ENCODE results near the gene CPEB1. TPM values are rescaled to one million over a fixed set of nuclear protein-coding genes. Genes with fewer than 3 reads are reported as not detected.

Gene CPEB1
- total and polyA plus RNA-seq, 8 donors, result 0.42 to 2.9 (median 1.1) TPM

DNA sequence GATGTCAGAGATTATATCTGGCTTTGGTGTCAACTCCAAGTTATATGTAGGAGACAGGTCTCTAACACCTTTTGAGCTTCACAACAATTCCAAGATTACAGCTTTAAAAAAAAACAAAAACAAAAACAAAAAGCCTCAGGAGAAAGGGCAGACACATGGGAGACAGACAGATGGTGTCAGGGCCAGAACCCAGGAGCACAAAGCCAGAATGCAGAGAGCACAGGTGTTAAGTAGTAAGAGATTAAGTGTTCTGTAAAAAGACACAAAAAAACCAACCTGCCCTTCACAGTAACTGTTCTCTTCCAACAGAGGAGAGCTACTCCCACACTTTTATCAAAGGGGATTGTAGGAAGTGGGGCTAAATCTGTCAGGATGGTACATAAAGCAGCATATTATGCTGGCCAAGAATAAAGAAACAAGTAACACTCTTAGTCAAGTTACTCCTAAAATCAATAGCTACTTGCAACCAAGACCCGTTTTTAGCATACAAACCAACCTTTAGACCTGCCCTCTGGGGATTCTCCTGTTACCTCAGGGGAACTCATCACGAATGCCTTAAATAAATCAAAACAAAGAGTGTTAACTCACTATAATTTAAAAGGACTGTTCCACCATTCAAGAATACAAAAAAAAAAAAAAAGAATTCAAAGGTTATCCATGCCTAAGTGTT lies 5.9 kb downstream of the CPEB1 start:
- TF ChIP-seq, protein P1, sequence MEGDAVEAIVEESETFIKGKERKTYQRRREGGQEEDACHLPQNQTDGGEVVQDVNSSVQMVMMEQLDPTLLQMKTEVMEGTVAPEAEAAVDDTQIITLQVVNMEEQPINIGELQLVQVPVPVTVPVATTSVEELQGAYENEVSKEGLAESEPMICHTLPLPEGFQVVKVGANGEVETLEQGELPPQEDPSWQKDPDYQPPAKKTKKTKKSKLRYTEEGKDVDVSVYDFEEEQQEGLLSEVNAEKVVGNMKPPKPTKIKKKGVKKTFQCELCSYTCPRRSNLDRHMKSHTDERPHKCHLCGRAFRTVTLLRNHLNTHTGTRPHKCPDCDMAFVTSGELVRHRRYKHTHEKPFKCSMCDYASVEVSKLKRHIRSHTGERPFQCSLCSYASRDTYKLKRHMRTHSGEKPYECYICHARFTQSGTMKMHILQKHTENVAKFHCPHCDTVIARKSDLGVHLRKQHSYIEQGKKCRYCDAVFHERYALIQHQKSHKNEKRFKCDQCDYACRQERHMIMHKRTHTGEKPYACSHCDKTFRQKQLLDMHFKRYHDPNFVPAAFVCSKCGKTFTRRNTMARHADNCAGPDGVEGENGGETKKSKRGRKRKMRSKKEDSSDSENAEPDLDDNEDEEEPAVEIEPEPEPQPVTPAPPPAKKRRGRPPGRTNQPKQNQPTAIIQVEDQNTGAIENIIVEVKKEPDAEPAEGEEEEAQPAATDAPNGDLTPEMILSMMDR (IDR thresholded peaks at IDR 0.05), result no peak
- no peaks in the 10 kb centered on the region for H3K9me3 ChIP-seq
- H3K27ac ChIP-seq, result no peak overlapping the region
- no peaks in the 10 kb centered on the region for H3K27me3 ChIP-seq
- DNase-seq (peak in 2 of 6 donors; percentile 16 to 30), ATAC-seq (peak; percentile 50 to 87 (median 70)), FAIRE-seq (no peak)
- peaks cover 0 to 4% (median under 1%) of the 10 kb centered on the region in 3 donors for H3K4me1 ChIP-seq
- no peaks in the 10 kb centered on the region for H3K36me3 ChIP-seq
- 13% methylated on average over 2 of the region's 2 CpGs for WGBS, 2 donors
- intact Hi-C loops (cut with DNase I), result no loop called here
- no peak overlapping the region for H3K4me3 ChIP-seq

DNA sequence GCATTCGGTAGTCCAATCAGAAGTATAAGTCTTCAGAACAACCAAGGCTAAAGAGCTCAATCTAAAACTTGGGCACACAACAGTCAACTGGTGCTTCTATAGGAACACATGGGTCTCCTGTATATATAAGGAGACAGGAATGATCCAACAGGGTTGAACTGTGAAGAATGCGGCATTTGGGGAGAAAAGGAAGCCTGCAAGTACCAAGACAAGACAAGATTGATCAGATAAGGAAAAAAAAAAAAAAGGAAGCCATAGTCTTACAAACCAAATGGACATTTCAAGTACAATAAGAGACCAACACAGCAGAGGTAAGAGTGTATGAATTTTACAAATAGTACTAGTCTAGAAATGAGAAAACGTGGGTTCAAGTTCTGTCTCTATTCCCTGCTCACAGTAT lies 6.5 kb downstream of the CPEB1 start:
- FAIRE-seq, result no peak
- Histone ChIP-seq H3K4me3 (no peak overlapping the region), H3K9me3 (no peaks in the 10 kb centered on the region), H3K27ac (no peak overlapping the region), H3K4me1 (peaks cover 0 to 4% (median 0%) of the 10 kb centered on the region in 3 donors), H3K27me3 (no peaks in the 10 kb centered on the region), H3K36me3 (no peaks in the 10 kb centered on the region)
- 58 to 67% methylated on average over 3 of the region's 3 CpGs for WGBS, 2 donors
- intact Hi-C loops (cut with DNase I), result no loop called here
- TF ChIP-seq, protein P1 (IDR thresholded peaks at IDR 0.05), result no peak
- no peak for DNase-seq
- no peak for ATAC-seq

DNA sequence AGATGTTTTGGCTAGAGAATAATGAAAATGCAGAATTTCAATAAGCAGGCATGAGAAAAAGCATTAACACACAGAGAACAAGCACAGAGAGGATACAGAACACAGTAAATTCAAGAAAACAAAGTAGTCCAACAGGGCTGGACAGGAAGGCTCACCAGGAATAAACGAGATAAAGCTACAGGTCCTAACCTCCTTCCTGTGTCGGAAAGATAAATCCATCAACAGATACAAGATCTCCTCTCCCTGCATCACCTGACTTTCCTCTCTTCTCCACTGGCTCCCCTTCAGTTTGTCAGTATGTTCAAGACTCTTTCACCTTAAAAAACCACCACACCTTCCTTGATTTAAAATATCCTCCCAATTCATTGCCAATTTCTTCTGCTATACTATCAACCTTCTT lies 11.4 kb downstream of the CPEB1 start:
- no peaks in the 10 kb centered on the region for H3K9me3 ChIP-seq
- WGBS, 2 donors, result 56 to 58% methylated on average over 2 of the region's 2 CpGs
- no peak for ATAC-seq
- no peaks in the 10 kb centered on the region for H3K36me3 ChIP-seq
- no peak for DNase-seq
- no peaks in the 10 kb centered on the region for H3K27me3 ChIP-seq
- intact Hi-C loops (cut with DNase I), result no loop called here
- TF ChIP-seq, protein P1 (IDR thresholded peaks at IDR 0.05), result no peak
- no peak for FAIRE-seq
- H3K4me1 ChIP-seq, result peaks cover 0 to 4% (median 0%) of the 10 kb centered on the region in 3 donors
- H3K4me3 ChIP-seq, result no peak overlapping the region
- H3K27ac ChIP-seq, result no peak overlapping the region

- intact Hi-C loops (cut with DNase I), result no loop called here
- WGBS, 2 donors, result 67 to 70% methylated on average over 4 of the region's 4 CpGs
- no peak for FAIRE-seq
Measured at GRCh38 chr15:82630033-82630432, 17.1 kb downstream of the CPEB1 start.

DNA sequence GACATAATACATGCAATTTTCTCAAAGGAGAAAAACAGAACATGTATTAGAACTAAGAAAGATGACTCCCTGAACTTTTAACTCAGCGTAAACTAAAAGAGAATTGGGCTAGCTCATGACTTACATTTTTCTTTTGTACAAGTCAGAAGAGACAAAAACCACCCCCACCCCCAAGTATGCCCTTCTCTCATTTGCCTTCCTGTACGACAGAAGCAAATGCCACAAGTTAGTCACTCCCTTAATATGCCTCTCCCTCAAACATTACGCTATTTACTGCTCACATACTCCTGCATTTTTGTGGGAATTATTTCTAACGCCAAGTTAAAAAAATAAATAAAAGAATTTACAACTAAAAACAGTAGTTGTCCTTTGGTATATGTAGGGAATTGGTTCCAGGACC lies 22.0 kb downstream of the CPEB1 start:
- no peaks in the 10 kb centered on the region for H3K4me1 ChIP-seq
- 85 to 94% methylated on average over 4 of the region's 4 CpGs for WGBS, 2 donors
- H3K27ac ChIP-seq, result no peak overlapping the region
- DNase-seq (no peak), ATAC-seq (no peak), FAIRE-seq (no peak)
- no peaks in the 10 kb centered on the region for H3K36me3 ChIP-seq
- no peaks in the 10 kb centered on the region for H3K27me3 ChIP-seq
- intact Hi-C loops (cut with DNase I), result no loop called here
- H3K4me3 ChIP-seq, result no peak overlapping the region
- H3K9me3 ChIP-seq, result no peaks in the 10 kb centered on the region
- TF ChIP-seq, protein P1 (IDR thresholded peaks at IDR 0.05), result no peak

More at GRCh38 chr15:82630033-82630432, 17.1 kb downstream of the CPEB1 start:
- DNase-seq (no peak), ATAC-seq (no peak)
- H3K27ac ChIP-seq, result no peak overlapping the region
- H3K4me1 ChIP-seq, result no peaks in the 10 kb centered on the region
- no peaks in the 10 kb centered on the region for H3K36me3 ChIP-seq
- H3K9me3 ChIP-seq, result no peaks in the 10 kb centered on the region
- no peak overlapping the region for H3K4me3 ChIP-seq
- no peaks in the 10 kb centered on the region for H3K27me3 ChIP-seq
- TF ChIP-seq, protein P1 (IDR thresholded peaks at IDR 0.05), result no peak
